Epithelial cell of esophagus (primary cell): Measurements from ENCODE around the gene CCDC34.

Experiments used
- DNase-seq: peaks from one replicate; pipeline ENCODE4 v3.0.0; 2010; ENCODE audit warnings: low read depth
- H3K4me3 ChIP-seq: 2 replicates; pipeline ENCODE4 v1.5.1; 2011; ENCODE audit warnings: mild to moderate bottlenecking, low read length, control low read depth
- CTCF ChIP-seq: IDR thresholded peaks from 2 replicates; pipeline ENCODE4 v1.5.1; 2011; ENCODE audit warnings: low read depth, mild to moderate bottlenecking, low read length, control low read depth, inconsistent platforms; ENCODE audit not compliant: insufficient read depth; ENCODE audit errors: missing control alignments

Gene CCDC34

GRCh38 chr11:27387362-27387761 lies 24.3 kb upstream of the CCDC34 start:
- no peak for DNase-seq
- no peak for TF ChIP-seq CTCF

GRCh38 chr11:27386181-27386845 lies 23.3 kb upstream of the CCDC34 start:
- no peak overlapping the region for H3K4me3 ChIP-seq
- no peak for TF ChIP-seq CTCF
- DNase-seq = no peak

More at GRCh38 chr11:27387362-27387761, 24.3 kb upstream of the CCDC34 start:
- H3K4me3 ChIP-seq = no peak overlapping the region

DNA sequence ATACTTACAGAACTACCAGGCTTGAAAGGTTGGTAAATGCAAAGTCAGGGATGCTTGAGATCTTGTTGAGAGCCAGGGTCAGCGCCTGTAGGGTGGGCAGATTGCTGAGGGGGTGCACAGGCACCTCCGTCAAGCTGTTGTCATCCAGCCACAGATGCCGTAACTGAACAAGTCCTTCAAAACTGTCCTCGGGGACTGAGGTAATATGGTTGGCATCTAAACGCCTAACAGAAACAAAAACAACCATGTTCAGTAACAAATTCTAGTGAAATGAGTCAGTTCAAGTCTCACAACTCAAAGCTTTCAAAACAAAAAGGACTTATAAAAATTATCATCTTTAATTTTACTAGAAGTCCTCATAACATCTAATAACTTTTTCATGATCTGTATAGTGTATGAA lies 22.2 kb upstream of the CCDC34 start:
- TF ChIP-seq CTCF = no peak
- DNase-seq = peak; percentile 65
- no peak overlapping the region for H3K4me3 ChIP-seq

DNA sequence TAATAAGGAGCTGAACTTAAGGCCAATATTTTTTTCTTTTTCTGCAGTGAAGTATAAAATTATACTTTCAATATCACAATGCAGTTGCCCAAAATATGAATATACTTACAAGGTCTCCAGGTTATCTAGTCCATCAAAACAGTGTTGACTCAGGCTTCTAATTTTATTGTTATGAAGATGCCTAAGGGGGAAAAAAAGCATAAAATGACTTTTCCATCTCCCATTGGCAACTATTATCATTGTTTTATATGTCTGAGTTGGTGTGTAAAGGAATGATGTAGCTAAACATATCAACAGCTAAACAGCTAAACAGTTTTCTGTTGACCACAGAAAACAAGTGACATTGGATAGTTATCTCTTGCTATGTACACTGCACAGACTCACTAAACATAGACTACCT lies 21.2 kb upstream of the CCDC34 start:
- no peak for TF ChIP-seq CTCF
- H3K4me3 ChIP-seq = no peak overlapping the region
- DNase-seq = no peak

DNA sequence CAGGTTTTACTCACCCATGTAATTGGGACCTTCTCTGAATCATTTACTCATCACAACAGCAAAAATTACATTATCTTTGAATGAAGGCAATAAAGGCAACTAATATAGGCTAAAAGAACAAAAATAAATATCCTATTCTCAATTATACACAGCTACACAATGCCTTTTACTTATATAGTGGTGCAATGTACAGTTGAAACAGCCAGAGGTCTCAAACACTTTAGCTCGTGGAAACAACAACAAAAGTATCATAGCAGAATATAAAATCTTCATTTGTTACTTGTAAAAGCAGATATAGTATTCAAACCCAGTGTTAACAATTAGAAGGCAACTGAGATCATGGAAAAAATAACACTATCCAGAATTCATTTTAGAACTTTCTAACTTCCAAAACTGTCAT lies 20.6 kb upstream of the CCDC34 start:
- TF ChIP-seq CTCF = no peak
- DNase-seq = no peak
- H3K4me3 ChIP-seq = no peak overlapping the region

- no peak for TF ChIP-seq CTCF
- no peak overlapping the region for H3K4me3 ChIP-seq
- DNase-seq = no peak
Measured at GRCh38 chr11:27381238-27381666, 18.2 kb upstream of the CCDC34 start.

DNA sequence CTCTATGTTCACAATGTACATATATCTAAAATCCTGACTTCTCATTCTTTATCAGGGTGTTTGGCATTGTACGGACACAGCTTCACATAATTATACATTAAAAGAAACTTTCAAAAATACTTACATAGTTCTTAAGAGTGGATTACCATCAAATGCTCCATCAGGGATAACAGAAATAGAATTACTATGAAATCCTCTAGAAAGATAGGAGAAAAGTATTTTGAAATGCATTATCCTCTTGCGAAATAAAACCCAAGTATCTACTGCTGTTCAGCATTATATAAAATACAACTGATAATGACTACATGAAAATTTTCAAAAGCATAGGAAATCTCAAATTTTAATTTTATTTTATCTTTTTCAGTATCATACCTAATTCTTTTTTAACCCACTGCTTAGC lies 17.8 kb upstream of the CCDC34 start:
- TF ChIP-seq CTCF = no peak
- no peak for DNase-seq
- H3K4me3 ChIP-seq = no peak overlapping the region
